ENCODE results near the gene BPNT1. TPM values are rescaled to one million over a fixed set of nuclear protein-coding genes. Genes with fewer than 3 reads are reported as not detected.

The BPNT1 gene
- total and polyA plus RNA-seq, 2 donors (not counting 1 experiment from before 2014, with no cell fraction given): 23.8 to 51.2 TPM

DNA sequence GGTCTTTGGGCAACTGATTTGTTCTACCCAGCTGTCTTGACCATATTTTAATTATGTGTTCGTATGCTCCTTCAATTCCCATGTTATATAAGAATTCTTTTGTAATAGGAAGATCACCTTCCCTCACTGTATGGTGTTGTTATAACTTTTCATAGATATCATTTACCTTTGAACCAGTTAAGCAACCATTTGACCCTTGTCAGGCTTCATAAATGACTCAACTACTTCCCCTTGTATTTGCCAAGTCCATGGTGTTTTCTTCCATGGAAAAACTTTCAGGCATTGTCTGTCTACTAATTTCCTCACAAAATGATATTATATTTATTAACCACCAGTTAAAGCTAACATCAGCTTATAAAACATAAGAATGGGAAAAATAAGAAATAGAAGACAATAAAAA, 5.1 kb downstream of the BPNT1 start:
- H3K4me1 ChIP-seq (ENCODE audit: control insufficient read depth, extremely low read depth, insufficient read depth, low read length): no peaks in the 10 kb centered on the region
- no peaks in the 10 kb centered on the region for H3K79me2 ChIP-seq (ENCODE audit: control insufficient read depth, insufficient read depth, low read length)
- H3K27me3 ChIP-seq (ENCODE audit: control insufficient read depth, insufficient read depth, low read length): no peaks in the 10 kb centered on the region
- peak in 1 of 2 donors; percentile 9 for DNase-seq (ENCODE audit: low read depth in 2 of 2)
- H3K4me2 ChIP-seq (ENCODE audit: extremely low read depth, insufficient read depth, low read length): no peak overlapping the region
- no peaks in the 10 kb centered on the region for H4K20me1 ChIP-seq (ENCODE audit: control insufficient read depth, extremely low read depth, insufficient read depth, low read length)
- no peak overlapping the region for H3K9ac ChIP-seq (ENCODE audit: insufficient read depth, low read length)
- H2AFZ ChIP-seq (ENCODE audit: low read length): no peak overlapping the region
- H3K36me3 ChIP-seq (ENCODE audit: control insufficient read depth, insufficient read depth, low read length): no peaks in the 10 kb centered on the region
- no peak overlapping the region for H3K4me3 ChIP-seq (replicated peaks in 1 of 4; ENCODE audit: control extremely low read depth in 1 of 4, insufficient read depth in 1 of 4, low read depth in 3 of 4, low read length in 4 of 4)
- H3K9me3 ChIP-seq (ENCODE audit: control insufficient read depth, insufficient read depth, low read depth, low read length): no peaks in the 10 kb centered on the region
- no peak for TF ChIP-seq EZH2 (IDR thresholded peaks at IDR 0.05; ENCODE audit: low read length, missing control alignments)
- TF ChIP-seq, protein P1, sequence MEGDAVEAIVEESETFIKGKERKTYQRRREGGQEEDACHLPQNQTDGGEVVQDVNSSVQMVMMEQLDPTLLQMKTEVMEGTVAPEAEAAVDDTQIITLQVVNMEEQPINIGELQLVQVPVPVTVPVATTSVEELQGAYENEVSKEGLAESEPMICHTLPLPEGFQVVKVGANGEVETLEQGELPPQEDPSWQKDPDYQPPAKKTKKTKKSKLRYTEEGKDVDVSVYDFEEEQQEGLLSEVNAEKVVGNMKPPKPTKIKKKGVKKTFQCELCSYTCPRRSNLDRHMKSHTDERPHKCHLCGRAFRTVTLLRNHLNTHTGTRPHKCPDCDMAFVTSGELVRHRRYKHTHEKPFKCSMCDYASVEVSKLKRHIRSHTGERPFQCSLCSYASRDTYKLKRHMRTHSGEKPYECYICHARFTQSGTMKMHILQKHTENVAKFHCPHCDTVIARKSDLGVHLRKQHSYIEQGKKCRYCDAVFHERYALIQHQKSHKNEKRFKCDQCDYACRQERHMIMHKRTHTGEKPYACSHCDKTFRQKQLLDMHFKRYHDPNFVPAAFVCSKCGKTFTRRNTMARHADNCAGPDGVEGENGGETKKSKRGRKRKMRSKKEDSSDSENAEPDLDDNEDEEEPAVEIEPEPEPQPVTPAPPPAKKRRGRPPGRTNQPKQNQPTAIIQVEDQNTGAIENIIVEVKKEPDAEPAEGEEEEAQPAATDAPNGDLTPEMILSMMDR (conservative IDR thresholded peaks at IDR 0.05 in 1 of 2, IDR thresholded peaks at IDR 0.05 in 1 of 2; ENCODE audit: low read depth in 1 of 2, low read length in 2 of 2): no peak
- H3K27ac ChIP-seq (ENCODE audit: insufficient read depth, low read length): no peak overlapping the region

DNA sequence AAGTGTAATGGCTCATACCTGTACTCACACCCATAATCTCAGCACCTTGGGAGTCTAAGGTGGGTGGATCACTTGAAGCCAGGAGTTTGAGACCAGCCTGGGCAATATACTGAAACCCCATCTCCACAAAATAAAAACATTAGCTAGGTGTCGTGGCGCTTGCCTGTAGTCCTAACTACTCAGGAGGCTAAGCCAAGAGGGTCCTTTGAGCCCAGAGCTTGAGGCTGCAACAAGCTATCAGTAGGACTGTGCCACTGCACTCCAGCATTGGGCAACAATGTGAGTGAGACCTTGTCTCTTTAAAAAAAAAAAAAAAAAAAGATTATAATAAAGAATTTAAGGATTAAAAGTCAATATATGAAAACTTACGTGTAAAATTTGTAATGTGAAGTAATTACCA, 11.7 kb downstream of the BPNT1 start:
- Histone ChIP-seq H4K20me1 (ENCODE audit: control insufficient read depth, extremely low read depth, insufficient read depth, low read length) (no peaks in the 10 kb centered on the region), H3K4me1 (ENCODE audit: control insufficient read depth, extremely low read depth, insufficient read depth, low read length) (no peaks in the 10 kb centered on the region), H2AFZ (ENCODE audit: low read length) (no peak overlapping the region), H3K9me3 (ENCODE audit: control insufficient read depth, insufficient read depth, low read depth, low read length) (no peaks in the 10 kb centered on the region), H3K4me2 (ENCODE audit: extremely low read depth, insufficient read depth, low read length) (no peak overlapping the region), H3K4me3 (replicated peaks in 1 of 4; ENCODE audit: control extremely low read depth in 1 of 4, insufficient read depth in 1 of 4, low read depth in 3 of 4, low read length in 4 of 4) (no peak overlapping the region), H3K27me3 (ENCODE audit: control insufficient read depth, insufficient read depth, low read length) (no peaks in the 10 kb centered on the region), H3K79me2 (ENCODE audit: control insufficient read depth, insufficient read depth, low read length) (no peaks in the 10 kb centered on the region), H3K27ac (ENCODE audit: insufficient read depth, low read length) (no peak overlapping the region), H3K36me3 (ENCODE audit: control insufficient read depth, insufficient read depth, low read length) (no peaks in the 10 kb centered on the region), H3K9ac (ENCODE audit: insufficient read depth, low read length) (no peak overlapping the region)
- DNase-seq (ENCODE audit: low read depth in 2 of 2): no peak
- TF ChIP-seq, protein P1 (conservative IDR thresholded peaks at IDR 0.05 in 1 of 2, IDR thresholded peaks at IDR 0.05 in 1 of 2; ENCODE audit: low read depth in 1 of 2, low read length in 2 of 2): no peak
- TF ChIP-seq EZH2 (IDR thresholded peaks at IDR 0.05; ENCODE audit: low read length, missing control alignments): no peak

DNA sequence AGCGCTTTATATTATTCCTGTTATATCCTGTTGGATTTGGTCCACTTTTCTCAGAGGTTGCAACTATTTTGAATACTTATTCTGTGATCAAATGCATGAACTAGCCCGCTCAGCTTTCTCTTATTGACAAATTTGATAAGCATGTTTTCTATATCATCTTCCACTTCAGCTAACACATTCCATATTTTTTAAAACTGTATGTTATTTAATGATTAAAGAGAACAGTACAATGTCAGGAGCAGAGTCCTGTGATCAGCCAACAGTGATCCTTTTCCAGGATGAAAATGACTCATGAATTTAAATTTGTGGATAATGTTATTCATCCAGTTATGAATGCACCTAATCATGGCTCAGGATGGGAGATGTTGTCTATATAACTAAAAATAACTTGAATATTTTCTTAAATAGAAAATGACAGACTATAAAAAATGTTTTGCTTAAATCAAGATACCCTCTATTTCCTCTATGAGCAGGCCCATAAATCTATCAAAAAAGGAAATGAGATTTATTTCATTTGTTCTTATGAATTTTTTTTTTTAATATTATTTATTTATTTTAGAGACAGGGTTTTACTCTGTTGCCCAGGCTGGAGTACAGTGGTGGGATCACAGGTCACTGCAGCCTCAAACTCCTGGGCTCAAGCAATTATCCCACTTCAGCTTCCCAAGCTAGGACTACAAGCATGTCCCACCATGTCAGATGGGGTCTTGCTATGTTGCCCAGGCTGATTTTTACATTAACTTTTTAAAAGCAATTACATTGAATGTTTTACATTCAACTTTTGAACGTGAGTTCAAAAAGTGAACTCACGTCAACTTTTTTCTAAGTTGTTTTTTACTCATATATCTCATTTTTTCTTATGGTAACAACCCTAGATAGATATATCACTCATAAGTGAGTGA, 12.5 kb downstream of the BPNT1 start:
- H3K9me3 ChIP-seq (ENCODE audit: control insufficient read depth, insufficient read depth, low read depth, low read length): no peaks in the 10 kb centered on the region

More for the DNA sequence above, 12.5 kb downstream of the BPNT1 start:
- no peak overlapping the region for H3K27ac ChIP-seq (ENCODE audit: insufficient read depth, low read length)
- H4K20me1 ChIP-seq (ENCODE audit: control insufficient read depth, extremely low read depth, insufficient read depth, low read length): no peaks in the 10 kb centered on the region
- no peaks in the 10 kb centered on the region for H3K4me1 ChIP-seq (ENCODE audit: control insufficient read depth, extremely low read depth, insufficient read depth, low read length)
- no peak overlapping the region for H2AFZ ChIP-seq (ENCODE audit: low read length)
- no peaks in the 10 kb centered on the region for H3K79me2 ChIP-seq (ENCODE audit: control insufficient read depth, insufficient read depth, low read length)
- H3K27me3 ChIP-seq (ENCODE audit: control insufficient read depth, insufficient read depth, low read length): no peaks in the 10 kb centered on the region
- no peak overlapping the region for H3K9ac ChIP-seq (ENCODE audit: insufficient read depth, low read length)
- H3K4me3 ChIP-seq (replicated peaks in 1 of 4; ENCODE audit: control extremely low read depth in 1 of 4, insufficient read depth in 1 of 4, low read depth in 3 of 4, low read length in 4 of 4): no peak overlapping the region
- no peak for TF ChIP-seq EZH2 (IDR thresholded peaks at IDR 0.05; ENCODE audit: low read length, missing control alignments)
- TF ChIP-seq, protein P1 (conservative IDR thresholded peaks at IDR 0.05 in 1 of 2, IDR thresholded peaks at IDR 0.05 in 1 of 2; ENCODE audit: low read depth in 1 of 2, low read length in 2 of 2): no peak
- H3K4me2 ChIP-seq (ENCODE audit: extremely low read depth, insufficient read depth, low read length): no peak overlapping the region
- H3K36me3 ChIP-seq (ENCODE audit: control insufficient read depth, insufficient read depth, low read length): no peaks in the 10 kb centered on the region
- peak in 1 of 2 donors; percentile 13 for DNase-seq (ENCODE audit: low read depth in 2 of 2)
